ENCODE measurements around the gene CDO1.

Gene CDO1

DNA sequence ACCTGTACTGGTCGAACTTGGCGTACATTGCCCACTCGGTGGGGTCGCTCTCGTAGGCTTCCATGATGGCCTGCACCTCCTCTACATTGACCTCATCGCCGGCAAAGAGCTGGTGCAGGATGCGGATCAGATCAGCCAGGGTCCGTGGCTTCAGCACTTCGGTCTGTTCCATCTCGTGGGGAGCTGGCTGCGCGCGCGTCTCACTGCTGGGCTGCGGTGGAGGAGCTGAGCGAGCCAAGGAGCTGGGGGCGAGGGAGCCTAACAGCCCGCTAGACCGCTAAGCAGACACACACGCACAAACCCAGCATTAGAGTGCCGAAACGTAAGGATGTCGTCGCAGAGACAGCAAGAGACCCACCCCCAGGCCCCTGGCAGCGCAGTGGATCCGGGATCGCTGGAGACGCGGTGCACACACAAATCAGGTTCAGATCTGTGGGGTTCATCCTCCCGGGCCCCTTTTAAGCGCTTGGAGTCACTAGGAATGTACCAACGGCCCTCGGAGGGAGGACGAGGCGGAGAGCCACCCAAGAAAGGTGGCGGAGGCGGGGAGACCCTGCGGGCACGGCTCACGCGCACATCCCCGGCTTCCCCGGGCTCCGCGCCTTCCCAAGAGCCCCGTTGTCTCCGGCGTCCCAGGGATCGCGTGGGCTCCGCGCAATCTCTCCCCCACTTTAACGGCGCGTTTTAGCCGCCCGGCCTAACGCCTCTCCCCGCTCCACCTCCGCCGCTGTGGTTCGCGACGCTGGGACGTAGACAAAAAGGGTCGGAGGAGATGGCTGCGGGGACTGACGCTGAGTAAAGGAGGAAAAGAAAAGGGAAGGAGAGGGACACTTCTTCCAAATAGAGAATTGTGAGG lies at the start of gene CDO1:
CDO1 (minus strand) TSS at position 434 of the 856 bp plus-strand sequence; CDS start at position 172, 262 bp downstream.
- no peak for FAIRE-seq

DNA sequence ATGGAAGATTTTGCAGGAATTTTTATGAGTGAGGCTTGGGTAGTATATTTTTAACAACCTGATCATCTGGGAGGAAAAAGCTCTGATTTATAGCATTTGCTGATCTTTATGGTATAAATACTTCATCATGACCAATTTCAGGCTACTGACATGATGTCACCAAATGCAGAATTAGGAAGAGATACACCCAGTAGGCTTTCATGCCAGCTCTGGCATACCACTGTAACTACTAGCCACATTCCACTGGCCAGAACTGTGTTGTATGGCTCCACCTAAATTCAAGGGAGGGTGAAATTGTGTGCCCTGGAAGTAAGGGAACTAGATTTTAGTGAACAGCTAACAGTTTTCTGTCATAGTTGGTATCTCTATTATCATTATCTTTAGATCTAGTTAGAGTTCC lies 42.9 kb upstream of the CDO1 start:
- FAIRE-seq, result no peak

- FAIRE-seq, result no peak
These were observed 41.9 kb upstream of the CDO1 start for GRCh38 chr5:115858396-115858795.

GRCh38 chr5:115857626-115858349 lies 41.3 kb upstream of the CDO1 start:
- FAIRE-seq, result no peak

DNA sequence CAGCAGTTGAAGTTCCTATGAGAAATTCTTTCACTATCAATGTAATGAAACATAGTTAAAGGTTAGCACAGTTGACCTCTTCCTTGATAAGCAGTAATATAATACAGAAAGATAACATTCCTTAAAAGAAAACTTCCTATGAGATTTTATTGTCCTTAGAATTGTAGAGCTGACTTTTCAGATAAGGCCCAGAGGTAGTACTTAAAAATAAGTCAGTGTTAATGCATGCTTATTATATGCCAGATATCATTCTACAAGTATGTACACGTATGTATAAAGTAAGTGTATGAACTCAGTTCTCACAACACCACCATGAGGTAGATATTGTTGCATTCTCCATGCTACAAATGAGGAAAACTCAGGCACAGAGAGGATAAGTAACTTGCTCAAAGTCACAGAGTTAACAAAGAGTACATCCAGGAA lies 40.6 kb upstream of the CDO1 start:
- FAIRE-seq, result no peak

- FAIRE-seq, result no peak
These were observed 39.5 kb upstream of the CDO1 start for GRCh38 chr5:115855959-115856358.

- FAIRE-seq, result no peak
These were observed 37.7 kb upstream of the CDO1 start for GRCh38 chr5:115854139-115854538.

GRCh38 chr5:115850744-115851416 lies 34.4 kb upstream of the CDO1 start:
- no peak for FAIRE-seq

DNA sequence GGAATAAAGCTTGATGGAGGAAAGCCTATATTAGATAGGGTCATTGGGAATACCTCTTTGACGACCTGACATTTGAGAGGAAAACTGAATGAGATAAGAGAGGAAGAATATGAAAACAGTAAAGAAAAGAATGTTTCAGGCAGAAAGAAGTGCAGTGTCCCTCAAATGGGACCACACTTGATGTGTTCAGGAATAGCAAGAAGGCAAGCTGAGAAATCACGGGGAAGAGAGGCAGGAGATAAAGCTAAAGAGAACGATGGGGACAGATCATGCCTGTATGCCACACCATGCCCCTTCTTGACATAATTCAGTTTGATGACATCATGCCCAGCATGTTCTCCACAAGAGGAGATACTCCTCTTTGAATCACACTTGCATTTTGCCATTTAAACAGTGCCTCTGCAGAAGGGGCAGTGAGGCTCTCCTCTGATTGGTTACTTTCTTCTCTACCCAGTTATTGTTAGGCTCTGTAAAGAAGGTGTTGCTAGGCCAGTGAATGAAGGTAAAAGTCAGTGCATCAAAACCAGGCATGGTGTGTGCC lies 32.9 kb upstream of the CDO1 start:
- FAIRE-seq, result no peak

DNA sequence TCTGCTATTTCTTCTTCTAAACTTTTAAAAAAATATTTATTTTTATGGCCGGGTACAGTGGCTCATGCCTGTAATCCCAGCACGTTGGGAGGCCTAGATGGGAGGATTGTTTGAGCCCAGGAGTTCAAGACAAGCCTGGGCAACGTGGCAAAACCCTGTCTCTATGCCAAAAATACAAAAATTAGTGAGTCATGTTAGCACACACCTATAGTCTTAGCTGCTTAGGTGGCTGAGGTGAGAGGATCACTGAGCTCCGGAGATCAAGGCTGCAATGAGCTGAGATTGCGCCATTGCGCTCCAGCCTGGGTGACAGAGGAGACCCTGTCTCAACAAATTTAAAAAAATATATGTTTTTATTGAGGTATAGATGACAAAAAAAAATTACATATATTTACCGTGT lies 30.8 kb upstream of the CDO1 start:
- no peak for FAIRE-seq

DNA sequence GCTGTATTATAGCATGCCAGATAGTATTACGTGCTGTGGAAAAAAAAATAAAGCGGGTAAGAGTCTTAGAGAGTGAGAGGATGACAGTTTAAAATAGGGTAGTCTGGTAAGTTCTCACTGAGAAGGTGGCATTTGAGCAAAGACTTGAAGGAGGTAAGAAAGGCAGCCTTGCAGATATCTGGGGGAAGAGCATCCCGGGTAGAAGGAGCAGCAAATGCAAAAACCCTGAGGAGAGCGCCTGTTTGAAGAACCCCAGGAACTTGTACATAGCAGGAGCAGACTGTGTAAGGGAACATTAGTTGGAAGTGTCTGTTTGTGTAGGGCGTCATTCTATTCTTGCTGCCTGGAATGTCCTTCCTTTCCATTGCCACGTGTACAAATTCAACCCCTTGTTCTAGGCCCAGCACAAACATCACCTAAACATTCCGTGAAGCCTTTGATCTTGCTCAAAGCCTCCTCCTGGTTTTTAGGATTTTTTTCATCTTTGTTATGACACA lies 27.9 kb upstream of the CDO1 start:
- FAIRE-seq, result no peak

DNA sequence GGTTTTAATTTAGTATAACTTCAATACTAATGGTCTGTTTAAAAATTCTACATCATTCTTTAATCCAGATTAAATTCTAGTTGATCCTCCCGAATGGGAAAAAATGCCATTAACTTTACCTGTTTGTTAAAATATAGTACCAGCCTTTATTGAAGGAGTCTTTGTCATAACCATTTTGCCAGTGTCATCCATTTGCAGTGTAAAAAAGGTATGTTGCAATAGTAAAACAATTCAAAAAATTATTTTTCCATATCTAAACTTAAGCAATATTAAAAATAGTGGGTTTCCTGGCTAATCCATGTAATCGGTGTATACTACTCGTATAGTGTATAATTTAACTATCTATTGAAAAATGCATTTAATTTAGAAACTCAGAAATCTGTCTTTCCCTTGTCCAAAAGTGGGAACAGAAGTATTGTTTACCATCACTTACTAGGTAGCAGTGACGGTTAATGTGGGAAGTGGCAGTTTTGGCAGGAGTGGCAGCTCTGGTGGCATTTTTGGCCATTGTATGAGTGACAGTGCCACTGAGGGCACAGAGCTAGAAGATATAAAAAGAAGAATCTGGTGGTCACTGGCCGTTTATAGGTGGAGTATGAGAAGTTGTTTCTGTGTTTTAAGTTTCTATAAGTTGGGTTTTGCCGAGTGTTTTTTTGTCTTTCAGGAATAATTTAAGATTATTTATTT lies 27.1 kb upstream of the CDO1 start:
- no peak for FAIRE-seq

- FAIRE-seq, result no peak
These were observed 26.5 kb upstream of the CDO1 start for GRCh38 chr5:115842952-115843351.

DNA sequence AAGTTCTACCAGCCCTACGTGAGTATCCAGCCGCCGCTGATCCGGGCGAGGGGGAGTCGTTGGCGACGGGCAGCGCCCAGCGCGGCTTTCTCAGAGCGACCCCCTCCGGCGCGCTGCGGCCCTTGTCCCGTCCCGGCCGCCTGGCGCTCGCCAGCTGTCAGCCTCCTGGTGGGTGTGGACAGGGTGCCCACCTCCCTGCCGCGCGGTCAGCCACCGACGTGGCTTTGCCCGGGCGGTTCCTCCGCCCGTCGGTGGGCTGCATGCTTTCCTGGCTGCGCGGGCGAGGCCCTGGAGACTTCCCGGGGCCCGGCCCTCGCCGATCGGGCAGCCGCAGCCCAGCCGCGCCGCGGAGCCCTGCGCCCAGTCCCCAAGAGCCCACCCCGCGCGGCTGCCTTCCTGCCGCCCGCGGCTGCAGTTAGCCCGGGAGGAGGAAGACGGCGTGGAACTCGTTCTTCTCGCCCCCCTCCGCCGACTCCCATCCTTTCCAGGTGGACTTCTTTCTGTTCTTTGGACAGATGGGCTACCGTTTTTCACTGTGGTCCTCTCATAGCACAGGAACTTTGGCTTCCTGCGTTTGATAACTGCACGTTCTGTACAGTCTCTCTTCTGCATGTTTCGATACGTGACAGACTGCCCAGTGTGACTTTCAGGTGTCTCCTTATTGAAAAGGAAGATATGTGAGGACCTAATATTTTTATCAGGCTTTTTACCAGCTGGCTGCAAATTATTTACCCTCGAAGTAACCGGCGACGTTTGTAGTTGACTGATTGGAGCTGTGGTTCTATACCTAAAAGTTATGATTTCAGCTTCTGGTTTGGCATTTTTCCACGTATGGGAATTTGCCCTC lies 25.9 kb upstream of the CDO1 start:
- no peak for FAIRE-seq

DNA sequence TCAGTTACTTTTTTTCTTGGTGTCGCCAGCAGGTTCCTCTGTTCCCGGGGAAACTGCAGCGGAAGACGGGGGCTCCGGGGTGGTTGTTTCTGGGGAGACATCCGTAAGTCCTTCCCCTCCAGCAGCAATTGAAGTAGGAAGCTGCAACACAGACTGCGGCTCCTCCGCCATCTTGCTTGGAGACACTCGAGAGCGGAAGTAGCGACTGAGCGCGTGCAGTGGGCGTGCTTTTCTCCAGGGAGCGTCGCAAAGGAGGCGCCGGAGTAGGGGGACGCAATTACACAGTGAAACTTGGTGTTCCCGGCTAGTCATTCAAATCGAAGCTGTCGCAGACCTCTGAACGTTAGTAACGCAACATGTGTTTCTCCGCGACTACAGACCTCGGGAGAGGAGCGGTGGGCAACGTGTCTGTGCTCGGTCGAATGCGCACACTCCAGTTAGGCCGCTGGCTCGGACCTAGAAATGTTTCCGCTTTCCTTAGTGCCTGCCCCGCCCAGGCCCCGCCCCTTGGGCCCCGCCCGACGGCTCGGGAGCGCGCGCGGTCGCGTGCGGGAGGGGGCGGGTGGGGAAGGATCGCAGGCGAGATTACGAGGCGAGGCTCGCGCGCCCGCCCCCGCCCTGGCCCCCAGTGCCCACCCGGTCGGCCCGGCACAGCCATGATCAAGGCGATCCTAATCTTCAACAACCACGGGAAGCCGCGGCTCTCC lies 25.1 kb upstream of the CDO1 start, which contains the start of the genes AP3S1 and ATG12:
AP3S1 (plus strand) TSS at position 554 of the 707 bp plus-strand sequence; CDS start at position 657, 103 bp downstream.
ATG12 (minus strand) TSS at position 184 of the 707 bp plus-strand sequence; CDS start at position 171, 13 bp downstream.
- no peak for FAIRE-seq

DNA sequence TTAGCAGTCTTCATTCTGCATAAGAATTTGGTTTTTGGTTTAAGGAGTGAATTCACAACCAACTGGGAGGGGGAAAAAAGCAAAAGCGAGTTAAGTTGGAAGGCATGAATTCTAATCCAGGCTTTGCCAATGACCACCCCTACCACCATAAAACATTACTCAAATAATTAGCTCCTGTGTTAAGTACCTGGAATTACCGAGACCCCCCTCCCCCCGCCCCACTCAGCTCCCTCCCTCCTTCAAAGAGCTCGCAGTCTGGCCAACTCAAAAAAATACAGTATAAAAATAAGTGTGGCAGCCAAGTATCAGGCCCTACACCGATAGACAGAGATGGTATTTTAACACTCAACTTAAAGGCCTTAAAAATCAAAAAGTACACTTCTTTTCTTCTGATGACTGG lies 24.4 kb upstream of the CDO1 start:
- no peak for FAIRE-seq

- peak; percentile 12 for FAIRE-seq
These were observed 22.5 kb upstream of the CDO1 start for GRCh38 chr5:115838885-115839518.

DNA sequence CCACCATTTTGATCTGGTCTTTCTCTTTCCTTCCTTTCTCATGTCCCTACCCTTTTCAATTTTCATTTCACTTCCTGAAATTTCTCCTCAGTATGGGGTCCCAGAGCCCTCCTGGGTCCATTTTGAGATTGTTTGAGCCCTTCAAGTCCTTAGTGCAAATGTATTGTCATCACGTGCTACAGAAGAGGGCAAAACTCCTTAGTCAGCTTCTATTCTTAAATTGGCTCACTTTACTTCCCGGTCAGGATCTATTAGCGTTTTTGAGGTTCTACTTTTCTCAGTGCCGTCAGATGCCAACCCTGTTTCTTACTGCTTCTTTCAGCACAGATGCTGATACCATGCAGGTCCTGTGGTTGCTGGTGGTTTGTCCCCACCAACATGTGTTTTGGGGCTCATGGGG lies 19.0 kb upstream of the CDO1 start:
- FAIRE-seq, result no peak

GRCh38 chr5:115831163-115831768 lies 14.8 kb upstream of the CDO1 start:
- FAIRE-seq, result peak; percentile 29
